KOPT-K1 (cell line): ENCODE data around the gene KCNK18.
A peak's percentile ranks its signal among the peaks of the same experiment; 100 is the strongest.

ENCODE experiments used
- H3K27ac ChIP-seq: fragments of 200-600 bp; sonication (generic); 2 replicates; pipeline ENCODE4 v1.5.1; 2016; ENCODE audit warnings: antibody characterized with exemption, mild to moderate bottlenecking, low read depth, low read length; ENCODE audit not compliant: poor library complexity, severe bottlenecking
- H3K36me3 ChIP-seq: fragments of 200-600 bp; sonication (generic); 2 replicates; pipeline ENCODE4 v1.5.1; 2017; ENCODE audit warnings: antibody characterized with exemption, mild to moderate bottlenecking, low read length, moderate library complexity; ENCODE audit not compliant: insufficient read depth
- H3K9me3 ChIP-seq: fragments of 200-600 bp; sonication (generic); 2 replicates; pipeline ENCODE4 v1.5.1; 2017; ENCODE audit warnings: antibody characterized with exemption, low read length, mild to moderate bottlenecking; ENCODE audit not compliant: insufficient read depth, poor library complexity, severe bottlenecking

Gene KCNK18

GRCh38 chr10:117186832-117187615 lies 10.3 kb upstream of the KCNK18 start:
- Histone ChIP-seq H3K9me3 (peaks cover 14% of the 10 kb centered on the region), H3K36me3 (no peaks in the 10 kb centered on the region), H3K27ac (no peak overlapping the region)

- H3K36me3 ChIP-seq = no peaks in the 10 kb centered on the region
- no peak overlapping the region for H3K27ac ChIP-seq
- peaks cover 14% of the 10 kb centered on the region for H3K9me3 ChIP-seq
Observed at GRCh38 chr10:117188371-117188770, 8.9 kb upstream of the KCNK18 start.

DNA sequence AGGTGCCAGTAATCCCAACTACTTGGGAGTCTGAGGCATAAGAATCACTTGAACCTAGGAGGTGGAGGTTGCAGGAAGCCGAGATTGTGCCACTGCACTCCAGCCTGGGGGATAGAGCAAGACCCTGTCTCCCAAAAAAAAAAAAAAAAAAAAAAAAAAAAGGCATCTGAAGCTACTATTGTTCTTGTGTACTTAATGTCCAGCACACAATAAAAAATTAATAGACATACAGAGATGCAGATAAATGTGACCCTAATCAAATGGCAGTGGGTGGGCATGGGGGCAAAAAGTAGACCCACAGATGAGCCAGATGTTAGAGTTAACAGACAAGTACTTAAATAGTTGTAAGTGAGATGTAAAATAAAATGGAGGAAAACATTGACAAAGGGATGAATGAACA lies 7.7 kb upstream of the KCNK18 start:
- Histone ChIP-seq H3K9me3 (peaks cover 14% of the 10 kb centered on the region), H3K27ac (no peak overlapping the region), H3K36me3 (no peaks in the 10 kb centered on the region)

GRCh38 chr10:117198088-117198487 lies 799 bp downstream of the KCNK18 start:
- Histone ChIP-seq H3K27ac (no peak overlapping the region), H3K36me3 (no peaks in the 10 kb centered on the region), H3K9me3 (no peaks in the 10 kb centered on the region)

DNA sequence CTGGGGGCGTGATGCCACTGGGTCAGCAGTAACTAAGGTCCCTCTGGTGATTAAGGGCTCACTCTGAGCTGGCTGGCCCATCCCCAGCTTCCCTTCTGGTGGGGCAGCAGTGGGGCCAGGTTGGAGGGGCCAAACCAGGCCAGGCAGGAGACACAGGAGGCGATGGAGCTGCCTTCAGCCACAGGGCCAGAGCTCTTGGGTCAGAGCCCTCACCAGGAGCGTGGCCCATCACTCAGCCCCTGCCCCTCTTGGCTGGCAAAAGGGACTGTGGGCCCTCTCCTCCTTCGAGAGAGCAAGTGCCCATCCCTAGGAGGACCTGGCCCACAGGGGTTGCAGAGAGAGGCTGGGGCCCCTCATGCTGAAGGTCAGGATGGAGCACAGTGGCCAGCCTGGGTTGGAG lies 4.5 kb downstream of the KCNK18 start:
- no peaks in the 10 kb centered on the region for H3K36me3 ChIP-seq
- H3K9me3 ChIP-seq = peaks cover 6% of the 10 kb centered on the region

DNA sequence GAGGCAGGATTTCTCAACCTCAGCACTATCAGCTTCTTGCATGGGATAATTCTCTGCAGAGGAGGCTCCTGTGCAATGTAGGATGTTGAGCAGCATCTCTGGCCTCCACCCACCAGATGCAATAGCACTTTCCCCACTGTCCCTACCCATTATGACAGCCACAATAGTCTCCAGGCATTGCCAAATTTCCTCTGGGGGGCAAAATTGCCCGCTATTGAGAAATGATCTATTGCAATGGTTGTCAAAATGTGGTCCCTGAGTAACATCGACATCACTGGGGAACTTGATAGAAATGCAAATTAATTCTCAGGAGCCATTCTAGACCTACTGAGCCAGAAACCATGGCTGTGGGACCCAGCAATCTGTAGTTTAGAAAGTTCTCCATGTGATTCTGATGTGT lies 7.0 kb downstream of the KCNK18 start:
- H3K27ac ChIP-seq = no peak overlapping the region
- no peaks in the 10 kb centered on the region for H3K36me3 ChIP-seq
- peaks cover 6% of the 10 kb centered on the region for H3K9me3 ChIP-seq

More for the DNA sequence above, 4.5 kb downstream of the KCNK18 start:
- no peak overlapping the region for H3K27ac ChIP-seq

GRCh38 chr10:117212176-117212575 lies 14.9 kb downstream of the KCNK18 start:
- Histone ChIP-seq H3K27ac (no peak overlapping the region), H3K36me3 (no peaks in the 10 kb centered on the region), H3K9me3 (peaks cover 32% of the 10 kb centered on the region)

- peaks cover 32% of the 10 kb centered on the region for H3K9me3 ChIP-seq
- H3K36me3 ChIP-seq = no peaks in the 10 kb centered on the region
- no peak overlapping the region for H3K27ac ChIP-seq
Observed at GRCh38 chr10:117214401-117214800, 17.1 kb downstream of the KCNK18 start.

GRCh38 chr10:117215079-117215478 lies 17.8 kb downstream of the KCNK18 start:
- H3K27ac ChIP-seq = no peak overlapping the region
- peaks cover 28% of the 10 kb centered on the region for H3K9me3 ChIP-seq
- H3K36me3 ChIP-seq = no peaks in the 10 kb centered on the region

DNA sequence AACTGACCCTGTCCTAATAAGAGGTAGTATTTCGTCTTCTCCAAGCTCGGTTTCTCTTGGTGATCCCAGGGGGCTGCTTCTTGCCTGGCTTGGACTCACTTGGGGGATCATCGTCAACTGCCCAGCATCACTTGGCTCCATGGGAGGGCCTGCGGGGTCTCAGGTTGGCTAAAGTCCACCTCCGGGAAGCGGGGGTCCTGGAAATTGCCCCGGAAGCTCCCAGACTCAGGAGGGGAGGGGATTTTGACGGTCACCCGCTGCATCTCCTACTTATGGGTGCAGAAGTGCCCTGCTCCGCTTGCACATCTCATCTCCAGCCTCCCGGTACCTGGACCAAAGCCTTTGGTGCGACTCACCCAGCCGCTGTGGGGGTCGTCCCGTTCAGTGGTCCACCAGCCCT lies 18.7 kb downstream of the KCNK18 start:
- H3K27ac ChIP-seq = no peak overlapping the region
- H3K9me3 ChIP-seq = peaks cover 22% of the 10 kb centered on the region
- no peaks in the 10 kb centered on the region for H3K36me3 ChIP-seq

DNA sequence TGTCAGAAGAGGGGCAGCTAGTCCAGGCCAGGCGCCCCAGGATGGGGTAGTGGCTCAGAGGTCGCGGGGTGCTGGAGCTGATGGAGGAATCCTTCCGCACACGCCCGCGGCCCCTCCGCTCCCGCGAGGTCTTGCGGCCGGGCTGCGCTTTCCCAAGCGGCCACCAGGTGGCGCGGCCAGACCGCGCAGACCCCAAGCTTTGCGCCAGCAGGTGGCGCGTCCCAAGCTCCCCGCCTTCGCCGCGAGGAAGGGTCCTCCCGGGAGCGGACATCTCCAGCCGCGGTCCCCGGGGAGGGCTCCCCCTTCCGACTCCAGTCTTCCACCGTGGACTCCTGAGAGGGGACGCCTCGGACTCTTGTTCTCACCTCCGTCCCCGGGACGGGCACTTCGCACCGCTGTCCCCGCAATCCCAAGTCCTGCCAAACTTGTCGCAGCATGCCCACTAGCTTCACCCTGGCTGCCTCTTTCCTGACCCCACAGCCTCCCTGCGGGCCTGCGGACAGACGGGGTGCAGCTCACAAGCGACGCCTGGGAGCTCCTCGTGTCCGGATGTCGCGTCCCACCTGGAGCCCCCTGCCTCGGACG lies 19.4 kb downstream of the KCNK18 start:
- no peaks in the 10 kb centered on the region for H3K36me3 ChIP-seq
- peak overlapping the region; percentile 27 for H3K27ac ChIP-seq
- peaks cover 16% of the 10 kb centered on the region for H3K9me3 ChIP-seq

- Histone ChIP-seq H3K9me3 (peaks cover 10% of the 10 kb centered on the region), H3K36me3 (no peaks in the 10 kb centered on the region), H3K27ac (peak overlapping the region; percentile 27)
Observed at GRCh38 chr10:117217196-117217761, 20.0 kb downstream of the KCNK18 start.

DNA sequence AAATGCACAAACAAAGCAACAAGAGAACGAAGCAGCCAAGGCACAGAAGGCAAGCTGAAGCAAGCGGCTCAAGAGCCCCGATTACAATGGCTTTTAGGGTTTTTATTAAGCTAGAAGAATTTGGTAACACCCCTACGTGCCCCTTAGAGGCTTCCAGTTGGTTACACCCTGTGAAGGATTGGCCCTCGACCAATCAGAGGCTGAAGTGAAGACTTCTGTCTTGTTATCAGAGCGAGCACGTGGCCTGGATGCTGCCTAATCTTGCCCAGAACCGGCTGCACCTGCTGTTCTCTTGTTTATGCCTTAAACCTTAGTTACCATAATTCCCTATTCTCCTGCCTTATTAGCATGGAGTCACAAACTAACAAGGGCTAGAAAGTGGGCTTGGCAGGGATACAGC lies 21.4 kb downstream of the KCNK18 start:
- no peak overlapping the region for H3K27ac ChIP-seq
- H3K9me3 ChIP-seq = no peaks in the 10 kb centered on the region
- no peaks in the 10 kb centered on the region for H3K36me3 ChIP-seq

DNA sequence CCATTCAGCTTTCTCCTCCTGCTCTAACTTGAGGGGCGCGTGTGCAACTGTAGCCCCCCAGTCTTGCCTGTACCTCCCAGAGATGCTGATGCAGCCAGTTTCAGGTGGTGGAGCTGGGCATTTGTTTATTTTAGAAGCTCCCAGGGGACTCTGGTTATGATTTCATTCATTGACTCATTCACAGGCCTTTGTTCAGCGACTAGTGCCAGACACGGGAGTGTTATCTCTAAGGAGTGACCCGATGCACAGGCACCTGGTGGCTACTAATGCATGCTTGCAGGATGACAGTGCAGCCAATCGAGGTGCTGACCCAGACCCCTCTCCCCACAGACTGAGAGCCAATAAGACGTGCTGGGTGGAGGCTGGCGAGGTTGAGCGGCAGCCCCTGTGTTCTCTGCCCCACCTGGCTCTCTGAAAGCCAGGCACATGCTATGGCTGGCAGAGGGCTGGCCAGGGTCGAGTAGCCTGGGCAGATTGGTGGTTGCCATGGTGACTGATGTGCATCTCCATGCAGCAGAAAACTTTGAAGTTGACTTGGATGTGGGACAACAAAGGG lies 23.9 kb downstream of the KCNK18 start:
- H3K36me3 ChIP-seq = no peaks in the 10 kb centered on the region
- H3K27ac ChIP-seq = no peak overlapping the region
- H3K9me3 ChIP-seq = no peaks in the 10 kb centered on the region

DNA sequence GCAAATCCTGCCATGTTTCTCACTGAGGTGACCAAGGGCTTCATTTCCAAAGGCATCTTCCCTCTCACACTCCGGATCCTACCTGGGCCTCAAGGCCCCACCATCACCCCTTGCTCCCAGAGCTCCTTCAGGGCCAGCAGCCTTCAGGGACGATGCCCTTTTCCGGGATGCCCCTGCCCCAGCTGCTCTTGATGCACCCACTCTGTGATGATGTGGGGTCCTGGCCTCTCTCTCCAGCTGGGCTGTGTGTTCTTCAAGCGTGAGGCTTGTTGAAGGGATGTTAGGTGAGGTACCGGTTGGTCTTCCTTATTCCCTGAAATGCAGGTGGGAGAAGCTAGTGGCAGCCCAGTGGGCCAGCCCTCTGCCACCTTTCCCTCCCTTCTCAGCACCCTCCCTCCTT lies 25.3 kb downstream of the KCNK18 start:
- Histone ChIP-seq H3K27ac (no peak overlapping the region), H3K36me3 (no peaks in the 10 kb centered on the region), H3K9me3 (no peaks in the 10 kb centered on the region)
